HG02759 (cell line): ENCODE data around the gene ERC2.

Experiments used
- ATAC-seq: cut with Tn5 transposase; IDR thresholded peaks from one replicate; pipeline ENCODE4 v1.9.1; 2021; ENCODE audit warnings: mild to moderate bottlenecking, moderate library complexity; ENCODE audit not compliant: unreplicated experiment

ERC2 gene

DNA sequence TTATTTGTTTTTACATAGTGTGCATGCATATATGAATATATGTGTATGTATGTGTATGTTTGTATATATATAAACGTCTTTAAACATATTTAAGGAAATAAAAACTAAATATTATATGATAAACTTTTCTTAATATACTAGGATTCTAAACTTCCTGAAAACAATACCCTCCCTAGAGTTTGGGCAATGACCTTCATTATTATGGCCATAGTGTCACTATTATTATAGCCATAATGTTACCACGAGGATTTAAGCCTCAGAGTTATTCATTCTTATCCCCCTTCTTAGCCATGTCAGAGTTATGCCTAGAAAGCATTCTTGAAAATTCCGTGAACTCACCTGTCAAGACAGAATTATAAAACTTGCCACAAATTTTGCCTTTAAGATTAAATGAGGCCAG is 335.5 kb downstream of the ERC2 start:
- ATAC-seq: no peak

DNA sequence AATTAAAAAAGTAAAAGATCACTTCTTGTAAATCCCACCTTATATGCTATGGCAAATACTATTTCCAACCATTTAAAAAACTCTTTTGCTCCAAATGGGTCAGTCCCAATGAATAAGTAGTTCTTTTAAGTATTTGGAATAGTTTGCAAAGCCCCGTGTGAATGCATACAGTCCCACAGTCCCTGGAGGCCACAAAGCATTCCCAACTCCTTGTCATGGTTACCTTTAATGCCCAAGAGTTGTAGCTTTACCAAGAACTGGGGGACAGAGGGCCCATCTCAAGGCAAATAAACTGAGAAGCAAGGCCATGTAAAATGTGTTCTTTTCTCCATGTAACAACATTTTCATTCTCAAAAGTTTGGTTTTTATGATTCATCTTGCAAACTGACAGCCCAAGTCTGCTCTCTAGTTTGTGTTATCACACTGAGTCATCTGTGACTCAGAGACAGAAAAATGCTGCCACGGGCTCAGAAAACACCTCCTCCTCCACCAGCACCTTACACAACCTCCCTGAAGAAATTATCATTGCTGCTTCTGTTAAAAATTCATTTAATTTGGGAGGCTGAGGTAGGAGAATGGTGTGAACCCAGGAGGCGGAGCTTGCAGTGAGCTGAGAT is 336.2 kb downstream of the ERC2 start:
- no peak for ATAC-seq

DNA sequence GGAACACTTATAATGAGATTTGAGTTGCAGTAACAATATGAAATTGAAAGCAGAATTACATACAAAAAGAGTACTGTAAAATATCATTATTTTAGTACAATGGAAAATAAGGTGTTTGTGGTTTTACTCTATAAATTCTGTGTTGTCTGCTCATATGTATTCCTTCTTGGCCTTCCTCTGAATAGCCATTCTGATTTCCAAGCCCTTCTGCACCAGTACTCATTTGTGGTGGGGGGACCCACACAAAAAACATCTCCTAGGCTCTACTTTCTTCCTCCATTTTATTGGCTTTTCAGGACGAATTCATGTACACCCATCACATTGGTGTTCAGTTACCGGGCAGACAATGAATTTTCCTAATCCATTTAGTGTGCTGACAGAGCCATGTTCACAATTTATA is 338.2 kb downstream of the ERC2 start:
- ATAC-seq: no peak

DNA sequence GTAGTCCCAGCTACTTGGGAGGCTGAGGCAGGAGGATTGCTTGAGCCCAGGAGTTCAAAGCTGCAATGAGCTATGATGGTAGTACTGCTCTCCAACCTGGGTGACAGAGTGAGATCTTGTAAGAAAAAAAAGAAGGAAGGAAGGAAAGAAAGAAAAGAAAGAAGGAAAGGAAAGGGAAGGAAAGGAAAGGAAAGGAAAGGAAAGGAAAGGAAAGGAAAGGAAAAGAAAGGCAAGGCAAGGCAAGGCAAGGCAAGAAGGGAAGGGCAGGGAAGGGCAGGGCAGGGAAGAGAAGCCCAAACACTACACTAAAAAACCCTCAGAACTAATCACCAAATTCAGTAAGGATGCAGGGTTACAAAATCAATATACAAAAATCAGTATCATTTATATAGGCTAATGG is 341.6 kb downstream of the ERC2 start:
- ATAC-seq: no peak

DNA sequence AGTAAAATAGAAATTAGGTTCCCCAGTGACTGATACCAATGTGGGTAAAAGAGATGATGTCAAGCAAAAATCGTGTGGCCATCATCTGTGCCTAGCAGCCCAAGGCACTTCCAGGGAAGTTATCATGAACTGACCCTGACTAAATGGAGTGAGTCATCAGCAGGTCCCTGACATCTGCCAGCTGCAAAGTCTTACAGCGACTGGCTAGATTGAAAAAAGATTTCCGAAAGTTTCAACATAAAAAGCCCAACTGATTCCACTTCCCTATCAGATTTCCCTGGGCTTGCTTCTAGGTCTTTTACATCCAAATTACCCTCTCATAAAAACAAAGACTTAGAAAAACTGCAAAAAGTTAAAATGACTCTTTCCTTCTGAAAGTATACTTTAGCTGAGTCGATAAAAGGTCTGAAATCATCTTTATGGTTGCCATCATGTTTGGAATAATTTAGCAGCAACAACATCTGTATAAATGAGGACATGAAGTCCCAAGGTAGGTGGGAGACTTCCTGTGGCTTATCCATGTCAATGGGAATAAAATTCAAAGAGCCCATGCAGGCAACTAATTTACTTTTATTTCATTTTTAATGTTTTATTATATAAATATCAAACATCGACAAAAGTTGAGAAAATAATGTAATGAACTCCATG is 342.8 kb downstream of the ERC2 start:
- no peak for ATAC-seq

DNA sequence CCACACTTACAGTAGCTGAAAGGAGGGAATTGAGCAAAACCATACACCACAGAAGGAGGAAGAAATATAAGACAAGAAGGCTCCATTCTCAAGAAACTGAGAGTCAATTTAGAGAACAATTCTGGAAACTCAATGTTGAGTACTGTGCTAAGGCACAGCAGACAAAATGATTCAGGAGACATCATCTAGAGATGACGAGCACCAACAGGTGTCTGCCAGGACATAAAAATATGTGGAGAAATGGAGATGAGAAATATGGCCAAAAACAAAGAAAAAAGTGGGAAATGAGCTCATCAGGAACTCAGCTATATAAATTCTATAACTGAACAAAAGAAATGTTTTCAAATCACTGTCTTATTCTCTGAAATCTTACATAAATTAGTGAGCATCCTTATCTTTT is 343.7 kb downstream of the ERC2 start:
- no peak for ATAC-seq

DNA sequence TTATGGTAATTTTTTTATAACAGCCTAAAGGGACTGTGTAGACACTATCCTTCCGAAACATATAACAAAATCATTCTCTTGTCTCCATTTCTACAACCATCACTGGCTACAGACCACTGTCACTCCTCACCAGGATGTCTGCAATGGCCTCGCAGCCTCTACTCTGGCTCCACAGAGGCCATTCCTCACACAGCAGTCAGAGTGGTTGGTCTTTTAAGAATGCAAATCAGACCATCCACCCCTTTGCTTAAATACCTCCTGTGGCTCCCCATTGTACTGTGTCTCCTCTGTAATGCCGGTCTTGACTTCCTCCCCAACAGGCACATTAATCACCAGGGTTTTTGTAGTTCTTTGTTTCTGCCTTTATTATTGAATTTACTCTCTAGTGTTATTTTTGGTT is 344.8 kb downstream of the ERC2 start:
- ATAC-seq: no peak

DNA sequence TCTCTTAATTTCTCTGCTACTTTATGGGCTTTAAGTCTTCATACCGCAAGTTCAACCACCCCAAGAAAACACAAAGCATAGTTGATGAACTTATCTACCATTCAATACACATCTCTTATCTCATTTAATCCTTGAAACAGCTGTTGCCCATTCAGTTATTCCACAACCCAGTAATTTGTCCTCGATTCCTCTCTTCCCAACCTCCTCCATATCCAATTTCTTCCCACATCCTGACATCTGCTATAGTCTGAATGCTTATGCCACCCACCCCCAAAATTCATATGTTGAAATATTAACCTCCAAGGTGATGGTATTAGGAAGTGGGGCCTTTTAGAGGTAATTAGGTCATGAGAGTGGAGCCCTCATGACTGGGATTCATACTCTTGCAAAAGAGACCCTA is 345.4 kb downstream of the ERC2 start:
- ATAC-seq: no peak

DNA sequence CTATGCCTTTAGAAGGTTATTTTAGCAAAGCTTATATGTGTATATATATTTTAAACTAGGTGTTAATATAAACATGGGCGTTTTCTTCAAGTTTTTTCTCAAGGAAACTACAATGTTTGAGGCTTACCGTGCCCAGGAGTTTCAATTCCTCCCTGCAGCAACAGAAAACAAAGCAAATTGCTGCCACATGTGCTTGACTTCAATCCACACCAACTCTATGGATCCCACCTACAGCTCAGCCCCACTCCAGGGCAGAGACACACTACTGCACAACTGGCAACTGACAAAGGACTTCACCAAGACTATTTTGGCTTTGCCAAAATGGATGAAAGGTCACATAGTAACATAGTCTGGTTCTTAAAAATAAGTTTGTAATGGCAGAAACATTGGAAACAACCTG is 346.6 kb downstream of the ERC2 start:
- no peak for ATAC-seq

DNA sequence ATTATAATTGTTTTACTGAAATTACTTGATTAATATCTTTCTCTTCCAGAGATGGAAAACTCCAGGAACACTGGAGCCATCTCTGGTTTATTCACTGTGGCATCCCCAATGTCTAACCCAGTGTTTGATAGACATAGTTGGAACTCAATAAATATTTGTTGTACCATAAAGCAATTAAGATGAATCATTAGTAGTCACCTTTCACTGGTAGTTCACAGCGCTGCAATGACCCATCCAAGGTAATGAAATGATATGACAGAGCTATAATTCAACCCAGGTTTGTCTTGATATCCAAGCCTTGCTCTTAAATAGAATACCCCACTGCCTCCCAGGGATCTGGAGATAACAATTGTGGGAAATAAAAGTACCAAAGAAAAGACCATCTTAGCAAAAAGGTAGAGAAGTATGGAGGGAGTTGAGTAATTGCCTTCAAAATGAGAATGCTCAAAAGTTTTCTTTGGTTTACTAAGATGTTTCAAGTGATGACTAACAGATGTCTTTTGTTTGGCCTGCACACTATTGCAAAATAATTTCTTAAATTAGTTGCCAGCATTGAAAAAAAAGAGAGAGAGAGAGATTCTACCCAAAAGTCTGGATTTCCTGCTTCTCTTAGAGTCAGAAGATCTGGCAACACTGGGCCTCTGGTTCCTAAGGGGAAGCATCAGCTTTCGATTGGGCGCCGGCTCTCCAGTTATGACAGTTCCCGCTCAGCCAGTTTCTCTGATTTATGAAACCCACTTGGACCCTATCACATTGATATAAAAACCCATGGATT is 348.5 kb downstream of the ERC2 start:
- ATAC-seq: no peak

DNA sequence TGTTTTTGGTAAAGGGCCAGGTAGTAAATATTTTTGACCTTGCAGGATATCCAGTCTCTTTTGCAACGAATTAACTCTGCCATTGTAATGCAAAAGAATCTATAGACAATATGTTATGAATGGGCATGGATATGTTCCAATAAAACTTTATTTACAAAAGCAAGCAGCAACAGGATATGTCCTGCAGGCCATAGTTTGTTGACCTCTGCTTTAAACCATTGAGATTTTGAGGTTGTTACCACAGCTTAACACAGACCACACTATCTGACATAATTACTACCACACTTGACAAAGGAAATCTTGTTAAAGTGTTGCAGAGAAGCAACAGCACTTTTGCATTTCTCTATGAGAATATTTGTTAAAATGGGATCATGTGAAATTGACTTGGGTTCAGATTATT is 349.3 kb downstream of the ERC2 start:
- ATAC-seq: no peak

DNA sequence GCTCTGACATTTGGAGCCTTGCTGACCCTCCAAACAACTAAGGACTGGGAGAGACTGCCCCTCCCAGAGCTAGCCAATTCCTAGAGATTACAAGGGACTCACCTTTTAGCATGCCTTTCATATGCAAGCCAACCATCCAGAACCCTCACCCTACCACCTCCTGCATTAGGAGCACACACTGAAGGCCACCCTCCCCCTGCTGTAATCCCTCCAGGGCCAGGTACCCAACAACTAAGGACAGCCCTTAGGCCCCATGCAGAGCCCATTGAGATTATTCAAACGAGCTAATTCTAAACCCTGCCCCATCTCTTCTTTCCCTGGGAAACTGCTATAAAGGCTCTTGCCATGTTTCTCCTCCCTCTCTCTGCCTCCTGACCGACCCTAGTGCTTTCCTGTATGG is 352.6 kb downstream of the ERC2 start:
- no peak for ATAC-seq

DNA sequence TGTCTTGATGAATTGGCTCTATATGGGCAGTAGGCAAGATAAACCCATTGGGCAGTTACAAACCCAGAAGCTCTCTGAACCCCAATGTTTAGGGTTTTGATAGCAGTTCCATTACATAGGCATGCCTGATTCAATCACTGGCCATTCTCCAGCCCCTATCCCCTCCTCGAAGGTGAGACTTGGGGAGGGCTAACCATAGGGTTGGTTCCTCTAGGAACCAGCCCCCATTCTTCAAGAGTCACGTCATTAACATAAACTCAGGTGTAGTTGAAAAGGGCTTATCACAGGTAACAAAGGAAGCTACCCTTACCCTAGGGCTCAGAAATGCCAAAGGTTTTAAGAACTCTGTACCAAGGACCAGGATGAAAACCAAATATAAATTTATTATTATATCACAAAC is 353.1 kb downstream of the ERC2 start:
- ATAC-seq: no peak

DNA sequence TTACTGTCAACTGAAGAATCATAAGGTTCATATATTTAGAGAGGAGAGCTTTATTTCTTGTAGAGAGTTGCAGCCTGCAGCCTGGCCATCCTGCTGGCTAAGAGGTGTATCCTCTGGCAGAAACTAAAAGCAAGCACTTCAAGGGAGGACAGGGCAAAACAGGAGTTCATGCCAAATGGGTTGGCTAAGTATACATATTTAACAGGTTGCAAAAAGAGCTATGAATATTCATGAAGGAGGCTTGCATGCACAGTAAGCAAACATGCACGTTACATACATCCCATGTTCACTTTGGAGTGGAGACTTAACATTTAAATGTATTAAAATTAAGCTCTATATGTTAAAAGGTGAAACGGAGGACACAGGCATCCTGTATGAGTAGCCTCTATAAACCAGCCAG is 354.4 kb downstream of the ERC2 start:
- ATAC-seq: no peak

DNA sequence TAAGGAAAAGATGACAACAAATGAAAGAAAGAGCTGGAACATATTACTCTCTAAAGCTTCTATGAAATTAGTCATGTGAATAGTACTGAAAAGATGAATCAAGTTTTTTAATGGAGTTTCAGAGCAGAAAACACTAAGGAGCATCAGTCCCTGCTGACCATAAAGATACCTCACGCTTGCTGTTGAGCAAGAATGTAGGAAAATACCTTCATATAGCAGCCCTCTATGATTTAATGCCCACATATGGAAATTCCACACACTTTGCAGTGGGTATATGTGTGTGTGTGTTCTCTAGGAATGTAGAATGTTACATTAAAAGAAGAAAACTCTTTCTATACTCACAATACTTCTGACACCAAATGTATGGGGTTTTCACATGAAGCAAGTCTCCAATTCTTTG is 355.0 kb downstream of the ERC2 start:
- ATAC-seq: no peak

DNA sequence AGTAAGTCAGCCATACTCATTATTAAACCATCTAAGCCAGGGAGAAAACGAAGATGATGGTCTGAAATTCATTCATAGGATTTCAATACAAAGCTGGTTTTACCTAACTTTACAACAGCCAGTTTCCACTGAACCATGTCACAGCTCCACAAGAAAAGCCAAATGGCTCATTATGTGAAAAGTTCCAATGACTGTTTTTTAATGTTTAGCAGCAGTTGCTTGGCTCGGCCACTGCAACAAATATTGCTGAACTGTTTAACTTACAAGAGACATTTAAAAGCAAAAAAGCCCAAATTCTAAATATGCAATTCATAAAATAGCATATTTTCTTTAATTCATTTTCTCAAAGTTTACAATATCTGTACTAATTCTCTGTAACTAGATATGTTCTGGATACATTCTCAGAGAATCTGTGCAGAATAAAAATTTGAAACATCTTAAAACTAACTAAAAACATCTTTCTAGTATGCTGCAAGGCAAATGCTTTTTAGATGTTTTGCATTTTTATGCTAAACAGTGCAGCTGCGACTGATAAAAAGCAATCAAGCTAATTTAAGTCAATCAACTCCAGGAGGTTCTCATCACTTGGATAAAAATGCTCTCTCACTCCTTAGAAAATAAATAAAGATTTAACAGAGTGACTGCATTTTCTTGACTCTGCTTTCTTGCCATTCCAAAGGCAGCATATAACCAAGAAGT is 356.5 kb downstream of the ERC2 start:
- no peak for ATAC-seq

DNA sequence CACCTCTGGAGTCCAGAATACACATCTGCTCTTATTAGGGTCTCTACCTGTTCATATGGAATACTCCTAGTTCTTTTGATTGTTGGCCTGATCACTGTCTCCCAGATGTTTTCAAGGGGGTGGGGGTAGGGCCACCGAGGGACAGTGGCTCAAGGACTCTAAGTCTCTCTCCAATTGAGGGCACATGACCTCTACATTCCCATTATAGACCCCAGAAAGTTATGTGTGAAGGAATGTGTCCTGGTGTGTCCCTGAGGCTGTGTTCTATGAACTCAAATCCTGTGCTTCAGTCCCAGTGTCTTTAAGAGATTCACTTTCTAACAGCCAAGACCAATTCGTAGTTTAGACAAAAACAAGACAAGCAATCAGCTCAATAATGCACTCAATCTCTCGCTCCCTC is 357.4 kb downstream of the ERC2 start:
- no peak for ATAC-seq

DNA sequence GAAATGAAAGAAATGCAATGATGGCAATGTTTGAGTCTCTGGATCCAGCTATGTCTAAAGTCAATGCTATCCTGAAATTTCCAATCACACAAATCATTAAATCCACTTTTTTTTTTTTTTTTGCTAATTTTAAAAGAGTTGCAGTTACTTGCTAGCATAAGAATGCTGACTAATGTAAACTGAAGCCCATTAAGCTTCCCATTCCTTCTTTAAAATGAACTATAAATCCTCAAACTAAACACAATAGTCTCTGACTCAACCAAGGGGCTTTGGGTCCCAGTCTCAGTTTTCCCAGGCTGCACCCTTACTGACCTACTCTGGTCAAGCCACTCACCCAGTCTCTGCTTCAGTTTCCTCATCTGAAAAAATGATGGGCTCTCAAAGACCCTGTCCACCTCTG is 361.1 kb downstream of the ERC2 start:
- no peak for ATAC-seq

DNA sequence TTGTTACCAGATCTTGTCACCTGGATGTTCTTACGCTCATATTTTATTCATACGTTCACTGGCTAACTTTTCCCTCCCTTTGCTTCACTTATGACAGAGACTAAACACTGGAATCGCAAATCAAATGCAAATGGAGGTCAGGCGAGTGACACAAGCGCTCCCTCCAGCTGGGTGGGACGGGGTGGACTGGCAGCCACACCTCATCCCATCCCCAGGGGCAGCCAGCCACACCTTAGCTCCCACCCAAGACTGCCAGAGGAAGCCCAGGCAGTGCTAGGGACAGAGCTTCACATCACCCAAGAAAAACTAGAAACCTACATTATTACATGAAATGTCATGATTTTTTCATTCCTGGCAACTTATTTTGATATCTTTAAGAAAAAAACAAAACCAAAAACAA is 366.2 kb downstream of the ERC2 start:
- ATAC-seq: no peak

DNA sequence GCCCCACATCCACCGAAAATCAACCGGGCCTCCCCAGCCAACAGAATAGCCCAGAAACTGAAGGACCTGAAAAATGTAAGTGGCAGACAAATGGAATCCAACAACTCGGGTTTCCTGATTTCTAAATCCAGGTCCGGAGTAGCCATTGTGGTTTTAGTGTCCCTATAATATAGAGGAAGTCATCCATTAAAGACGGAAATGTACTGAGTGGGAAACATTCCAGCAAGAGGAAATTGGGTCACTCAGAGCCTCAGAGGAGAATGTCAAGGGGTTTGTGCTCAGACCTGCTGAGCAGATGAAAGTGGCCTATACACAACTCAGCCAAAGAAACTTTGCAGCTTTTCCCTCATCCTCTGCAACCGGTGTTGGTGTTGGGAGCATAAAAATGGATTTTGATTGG is 366.7 kb downstream of the ERC2 start:
- ATAC-seq: no peak

DNA sequence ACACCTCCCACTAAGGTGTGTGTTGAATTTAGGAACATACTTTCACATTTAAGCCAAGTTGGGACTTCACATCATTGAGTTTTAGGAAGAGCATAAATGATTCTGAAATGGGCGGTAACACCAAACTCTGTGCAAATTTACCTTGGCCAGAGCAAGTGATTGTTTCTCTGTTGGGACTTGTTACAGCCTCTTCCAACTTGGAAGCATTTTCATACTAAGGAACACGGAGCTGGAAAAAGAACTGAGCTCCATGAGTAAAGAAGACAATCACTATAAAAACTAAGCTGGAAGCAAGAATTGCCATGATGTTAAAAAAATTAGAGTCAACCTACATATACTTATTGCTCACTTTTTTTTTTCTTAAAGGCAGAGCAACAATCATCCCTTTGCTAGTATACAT is 371.3 kb downstream of the ERC2 start:
- no peak for ATAC-seq

DNA sequence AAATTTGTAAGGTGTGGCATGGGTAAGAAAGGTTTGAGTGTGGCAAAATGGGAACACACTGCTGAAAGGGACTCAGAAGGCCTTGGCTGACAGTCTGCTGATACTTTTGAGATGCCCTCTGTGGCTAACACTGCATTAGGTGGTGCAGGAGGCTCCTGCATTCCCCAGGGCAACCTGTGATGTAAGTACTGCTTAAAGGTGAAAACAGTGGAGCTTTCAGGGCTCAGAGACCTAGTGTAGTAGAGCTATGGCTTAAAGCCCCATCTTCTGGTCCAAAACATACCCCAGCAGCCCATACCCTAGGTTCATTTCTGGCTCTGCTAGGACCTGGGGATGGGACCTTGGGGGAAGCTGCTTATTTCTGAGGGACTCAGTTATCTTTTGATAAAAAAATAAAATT is 374.1 kb downstream of the ERC2 start:
- no peak for ATAC-seq
